PC-9 (cell line): Measurements from ENCODE around the gene UBE4B. TPM values are rescaled to one million over a fixed set of nuclear protein-coding genes. Genes with fewer than 3 reads are reported as not detected.

Source experiments
- BruUV-seq: library from RNA; stranded (reverse); fragments of 400-500 nt; replicated peaks from 2 replicates; lab custom pipeline; 2021; lab: Mats Ljungman, UMichigan
- CTCF ChIA-PET: fragments of 300-600 bp; sonication (Branson Sonifier 250); formaldehyde crosslinking; loops from one replicate; lab custom pipeline; 2022; ENCODE audit warnings: antibody characterized with exemption; lab: Charles Lee
- POLR2A ChIA-PET: fragments of 300-600 bp; sonication (Branson Sonifier 250); formaldehyde crosslinking; loops from one replicate; lab custom pipeline; 2022; ENCODE audit warnings: antibody characterized with exemption; ENCODE audit not compliant: unreplicated experiment; lab: Charles Lee
- DNase-seq, 2 experiments: peaks; one replicate each; pipeline versions ENCODE4 v3.0.0 to v3.0.0-alpha.2; 2015 to 2022; ENCODE audit warnings: mixed read lengths in 1 of 2
- H2AFZ ChIP-seq: fragments of 200-600 bp; sonication (generic); 2 replicates; pipeline ENCODE4 v1.8.1; 2017; ENCODE audit warnings: antibody characterized with exemption
- H3F3A ChIP-seq: fragments of 200-600 bp; sonication (generic); 2 replicates; pipeline ENCODE4 v1.8.1; 2017; ENCODE audit warnings: antibody characterized with exemption, mild to moderate bottlenecking, low read depth; ENCODE audit not compliant: insufficient read depth
- H3K27ac ChIP-seq: fragments of 200-600 bp; sonication (generic); 2 replicates; pipeline ENCODE4 v1.6.1; 2016; ENCODE audit warnings: mixed run types
- H3K27me3 ChIP-seq: fragments of 200-600 bp; sonication (generic); 2 replicates; pipeline ENCODE4 v1.6.1; 2016; ENCODE audit warnings: low read depth, mixed run types; ENCODE audit not compliant: insufficient read depth
- H3K36me3 ChIP-seq: fragments of 200-600 bp; sonication (generic); 2 replicates; pipeline ENCODE4 v1.6.1; 2016; ENCODE audit warnings: low read depth, mixed run types
- H3K4me1 ChIP-seq: fragments of 200-600 bp; sonication (generic); replicated peaks from 2 replicates; pipeline ENCODE4 v1.6.1; 2016; ENCODE audit warnings: mixed run types; ENCODE audit not compliant: insufficient read depth
- H3K4me2 ChIP-seq: fragments of 200-600 bp; sonication (generic); 2 replicates; pipeline ENCODE4 v1.6.1; 2017; ENCODE audit warnings: mixed run types
- H3K4me3 ChIP-seq: fragments of 200-600 bp; sonication (generic); 2 replicates; pipeline ENCODE4 v1.6.1; 2016; ENCODE audit warnings: mixed run types
- H3K79me2 ChIP-seq: fragments of 200-600 bp; sonication (generic); 2 replicates; pipeline ENCODE4 v1.6.1; 2017; ENCODE audit warnings: low read depth, mixed run types
- H3K9me2 ChIP-seq: fragments of 200-600 bp; sonication (generic); 2 replicates; pipeline ENCODE4 v1.8.1; 2017; ENCODE audit warnings: mild to moderate bottlenecking; ENCODE audit not compliant: insufficient read depth
- H3K9me3 ChIP-seq: fragments of 200-600 bp; sonication (generic); 2 replicates; pipeline ENCODE4 v1.8.1; 2016; ENCODE audit warnings: low read depth; ENCODE audit not compliant: insufficient read depth
- H4K20me1 ChIP-seq: fragments of 200-600 bp; sonication (generic); 2 replicates; pipeline ENCODE4 v1.8.1; 2017; ENCODE audit not compliant: insufficient read depth
- EZH2 ChIP-seq: fragments of 200-600 bp; sonication (generic); IDR thresholded peaks from 2 replicates; pipeline ENCODE4 v1.8.0; 2017; ENCODE audit warnings: antibody characterized with exemption, low read depth
- intact Hi-C: fragments of 100-400 bp; cut with micrococcal nuclease; formaldehyde crosslinking; loops from one replicate; pipeline ENCODE4 v1.10.0; 2022; ENCODE audit not compliant: unreplicated experiment
- total RNA-seq: library from RNA; stranded (reverse); gene quantifications from 2 replicates; pipeline ENCODE4 v1.2.3, GENCODE V29; 2021
- TF ChIP-seq, protein P1 (sequence below): fragments of 200-600 bp; sonication (generic); conservative IDR thresholded peaks from 2 replicates; pipeline ENCODE4 v1.6.1; 2017; ENCODE audit warnings: mixed run types, antibody characterized with exemption, mild to moderate bottlenecking, moderate library complexity

UBE4B gene
- total RNA-seq, 1 experiment from 2014 or later: 59.1 TPM

DNA sequence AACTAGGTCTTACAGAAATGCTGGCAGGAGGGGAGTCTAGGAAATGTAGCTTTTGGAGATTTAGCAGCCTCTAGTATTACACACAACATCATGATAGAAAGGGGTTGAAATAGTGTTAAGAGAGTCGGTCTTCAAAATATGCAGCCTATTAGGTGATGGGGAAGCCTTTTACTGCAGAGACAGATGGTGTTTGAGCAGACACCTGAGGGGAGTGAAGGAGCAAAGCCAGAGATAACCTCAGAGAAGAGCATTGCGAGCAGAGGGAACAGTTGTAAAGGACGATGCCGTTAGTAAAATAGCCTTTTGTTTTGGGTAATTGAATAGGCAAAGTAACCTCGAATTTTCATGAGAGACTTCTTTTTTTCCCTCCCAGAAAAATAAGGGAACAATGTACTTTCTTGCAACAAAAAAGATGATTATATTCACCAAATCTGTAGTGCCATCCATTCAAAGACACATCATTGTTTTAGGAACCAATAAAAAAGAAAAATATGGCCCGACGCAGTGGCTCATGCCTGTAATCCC, 111.3 kb downstream of the UBE4B start:
- Histone ChIP-seq H4K20me1 (no peaks in the 10 kb centered on the region), H3K79me2 (no peaks in the 10 kb centered on the region), H3K4me3 (no peak overlapping the region), H3K9me2 (no peaks in the 10 kb centered on the region), H3F3A (no peaks in the 10 kb centered on the region), H3K36me3 (no peaks in the 10 kb centered on the region), H2AFZ (no peak overlapping the region), H3K4me1 (no peaks in the 10 kb centered on the region), H3K27me3 (no peaks in the 10 kb centered on the region), H3K9me3 (no peaks in the 10 kb centered on the region), H3K27ac (no peak overlapping the region), H3K4me2 (no peak overlapping the region)
- intact Hi-C loops: no loop called here
- ChIA-PET CTCF (no interaction called here), POLR2A (no interaction called here)
- TF ChIP-seq, protein P1, sequence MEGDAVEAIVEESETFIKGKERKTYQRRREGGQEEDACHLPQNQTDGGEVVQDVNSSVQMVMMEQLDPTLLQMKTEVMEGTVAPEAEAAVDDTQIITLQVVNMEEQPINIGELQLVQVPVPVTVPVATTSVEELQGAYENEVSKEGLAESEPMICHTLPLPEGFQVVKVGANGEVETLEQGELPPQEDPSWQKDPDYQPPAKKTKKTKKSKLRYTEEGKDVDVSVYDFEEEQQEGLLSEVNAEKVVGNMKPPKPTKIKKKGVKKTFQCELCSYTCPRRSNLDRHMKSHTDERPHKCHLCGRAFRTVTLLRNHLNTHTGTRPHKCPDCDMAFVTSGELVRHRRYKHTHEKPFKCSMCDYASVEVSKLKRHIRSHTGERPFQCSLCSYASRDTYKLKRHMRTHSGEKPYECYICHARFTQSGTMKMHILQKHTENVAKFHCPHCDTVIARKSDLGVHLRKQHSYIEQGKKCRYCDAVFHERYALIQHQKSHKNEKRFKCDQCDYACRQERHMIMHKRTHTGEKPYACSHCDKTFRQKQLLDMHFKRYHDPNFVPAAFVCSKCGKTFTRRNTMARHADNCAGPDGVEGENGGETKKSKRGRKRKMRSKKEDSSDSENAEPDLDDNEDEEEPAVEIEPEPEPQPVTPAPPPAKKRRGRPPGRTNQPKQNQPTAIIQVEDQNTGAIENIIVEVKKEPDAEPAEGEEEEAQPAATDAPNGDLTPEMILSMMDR: no peak
- no peak for TF ChIP-seq EZH2
- BruUV-seq: no TSS peak
- no peak for DNase-seq

DNA sequence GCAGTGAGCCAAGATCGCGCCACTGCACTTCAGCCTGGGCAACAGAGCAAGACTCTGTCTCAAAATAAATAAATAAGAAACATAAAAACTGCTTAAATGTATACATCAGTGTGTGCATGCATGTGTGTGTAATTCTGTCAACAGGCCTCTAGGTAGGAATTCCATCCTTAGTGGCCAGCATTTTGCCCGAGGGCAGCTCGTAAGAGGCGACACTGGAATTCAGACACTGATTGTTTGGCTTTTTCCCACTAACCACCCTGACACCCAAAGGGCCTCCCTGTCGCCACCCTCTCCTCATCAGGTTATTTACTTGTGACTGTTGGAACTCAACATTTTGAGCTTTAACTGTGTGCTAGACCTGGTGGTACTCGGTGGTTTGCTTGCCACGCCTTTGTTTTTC, 113.6 kb downstream of the UBE4B start:
- CTCF ChIA-PET: no interaction called here
- POLR2A ChIA-PET: interaction anchor here (0.6 kb wide), 1 partner anchor 18 kb away, joined by 5 read pairs; no protein-coding TSS in a partner anchor
- H3K27me3 ChIP-seq: no peaks in the 10 kb centered on the region

DNA sequence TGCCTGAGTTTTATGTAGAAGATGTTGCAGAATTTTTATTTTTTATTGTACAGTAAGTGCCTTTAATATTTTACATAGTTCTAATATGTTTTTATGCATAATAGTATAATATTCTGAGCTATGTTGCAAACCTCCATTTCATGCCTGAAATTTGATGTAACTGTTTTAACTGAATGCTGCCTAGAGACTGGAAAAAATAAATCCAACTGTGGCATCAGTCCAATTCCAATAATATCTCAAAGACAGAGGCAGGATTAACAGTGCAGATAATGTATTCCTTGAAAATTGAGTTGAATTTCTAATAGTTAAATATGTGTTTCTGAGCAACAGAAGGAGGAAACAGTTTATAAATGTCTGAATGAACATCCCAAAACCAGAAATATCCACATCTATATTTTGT, 116.5 kb downstream of the UBE4B start:
- intact Hi-C loops: no loop called here
- H3K27ac ChIP-seq: no peak overlapping the region
- H3K9me2 ChIP-seq: no peaks in the 10 kb centered on the region
- H2AFZ ChIP-seq: no peak overlapping the region
- no peaks in the 10 kb centered on the region for H4K20me1 ChIP-seq
- POLR2A ChIA-PET: no interaction called here
- no peak overlapping the region for H3K4me3 ChIP-seq
- no peak for DNase-seq
- CTCF ChIA-PET: no interaction called here
- no peaks in the 10 kb centered on the region for H3K36me3 ChIP-seq
- H3K4me2 ChIP-seq: no peak overlapping the region
- no TSS peak for BruUV-seq
- TF ChIP-seq EZH2: no peak
- TF ChIP-seq, protein P1: no peak
- H3K27me3 ChIP-seq: no peaks in the 10 kb centered on the region
- no peaks in the 10 kb centered on the region for H3K9me3 ChIP-seq
- H3F3A ChIP-seq: no peaks in the 10 kb centered on the region
- H3K4me1 ChIP-seq: no peaks in the 10 kb centered on the region
- no peaks in the 10 kb centered on the region for H3K79me2 ChIP-seq

More for the DNA sequence above, 113.6 kb downstream of the UBE4B start:
- no peak overlapping the region for H3K4me2 ChIP-seq
- no peak for TF ChIP-seq EZH2
- TF ChIP-seq, protein P1: no peak
- H2AFZ ChIP-seq: no peak overlapping the region
- peak; percentile 5 to 35 for DNase-seq
- no peaks in the 10 kb centered on the region for H4K20me1 ChIP-seq
- BruUV-seq: no TSS peak
- no peaks in the 10 kb centered on the region for H3K9me2 ChIP-seq
- H3K4me1 ChIP-seq: no peaks in the 10 kb centered on the region
- no peaks in the 10 kb centered on the region for H3K9me3 ChIP-seq
- no peaks in the 10 kb centered on the region for H3K36me3 ChIP-seq
- intact Hi-C loops: no loop called here
- no peak overlapping the region for H3K4me3 ChIP-seq
- no peaks in the 10 kb centered on the region for H3K79me2 ChIP-seq
- H3F3A ChIP-seq: no peaks in the 10 kb centered on the region
- H3K27ac ChIP-seq: no peak overlapping the region
